ENCODE data around the gene HSD11B1.

GRCh38 chr1:209758400-209758799 lies 53.8 kb downstream of the HSD11B1 start:
- TF ChIP-seq CTCF (IDR thresholded peaks at IDR 0.05; ENCODE audit: low read length), result no peak
- TF ChIP-seq EZH2 (optimal IDR thresholded peaks at IDR 0.05; ENCODE audit: low read depth, low read length), result no peak
